Measurements from ENCODE around the gene CBLB. TPM values are rescaled to one million over a fixed set of nuclear protein-coding genes. Genes with fewer than 3 reads are reported as not detected.

Gene CBLB
- total and polyA plus RNA-seq, 2 of the 4 experiments (the other 2 are of a cell fraction): 10.1 to 20.1 TPM

- H3K9me3 ChIP-seq (ENCODE audit: control insufficient read depth, insufficient read depth, low read length): no peaks in the 10 kb centered on the region
- POLR2A ChIA-PET (ENCODE audit: unreplicated experiment): no interaction called here
- peaks cover 5 to 23% of the 10 kb centered on the region in 2 experiments; a peak in 3 of 4 replicates for H3K79me1 ChIP-seq (ENCODE audit: low read depth in 1 of 2, low read length in 2 of 2)
- intact Hi-C loops (cut with micrococcal nuclease) (no loop called here), in situ Hi-C loops (cut with MboI; ENCODE audit: low sequenced_read_pairs) (no loop called here), dilution Hi-C loops (cut with HindIII; ENCODE audit: low sequenced_read_pairs, unreplicated experiment) (no loop called here)
- no peak overlapping the region for H2AK5ac ChIP-seq (ENCODE audit: low read depth, low read length)
- H3K56ac ChIP-seq (ENCODE audit: extremely low read depth, insufficient read depth, low read length): no peak overlapping the region
- DNase-seq (no peak), ATAC-seq (ENCODE audit: low read depth) (no peak)
- no peak overlapping the region for H4K8ac ChIP-seq (ENCODE audit: low read depth in 2 of 2, low read length in 2 of 2)
- H2AK9ac ChIP-seq (replicated peaks; ENCODE audit: low read depth, low read length, poor library complexity): no peak overlapping the region
- CTCF ChIA-PET: interaction anchor here (0.7 kb wide), 1 partner anchor 52 kb away, joined by 5 read pairs; no protein-coding TSS in a partner anchor
- no peak overlapping the region for H4K5ac ChIP-seq (ENCODE audit: low read depth, low read length)
- no peak overlapping the region for H3K23ac ChIP-seq (ENCODE audit: low read depth, low read length)
- no peak overlapping the region for H3K4me3 ChIP-seq (ENCODE audit: insufficient read depth, low read depth, low read length)
- no peak overlapping the region for H2BK120ac ChIP-seq (ENCODE audit: low read depth, low read length)
- no TSS peak for BruUV-seq (replicated peaks)
- H3K4me2 ChIP-seq (ENCODE audit: low read depth, low read length): no peak overlapping the region
- H3K18ac ChIP-seq (ENCODE audit: low read depth, low read length): no peak overlapping the region; the same call in 1 of the 2 replicates
- WGBS, 2 experiments (ENCODE audit: extremely low coverage in 2 of 2, insufficient read length in 1 of 2): no CpG with 5 or more reads among the region's 10 CpGs
- H2BK20ac ChIP-seq (ENCODE audit: low read depth, low read length): no peak overlapping the region
- no peak overlapping the region for H3K4ac ChIP-seq (ENCODE audit: low read depth, low read length)
- H3K27ac ChIP-seq (ENCODE audit: insufficient read depth, low read length): no peak overlapping the region
- H3K4me1 ChIP-seq (ENCODE audit: control insufficient read depth, insufficient read depth, low read length): peaks cover 2% of the 10 kb centered on the region; the same call in 1 of the 2 replicates
- no peaks in the 10 kb centered on the region for H3K27me3 ChIP-seq (ENCODE audit: control insufficient read depth, insufficient read depth, low read length)
- H3K36me3 ChIP-seq (ENCODE audit: control insufficient read depth, insufficient read depth, low read length): no peaks in the 10 kb centered on the region
- no peak overlapping the region for H3K9ac ChIP-seq (ENCODE audit: low read depth, low read length)
- no peak overlapping the region for H3K14ac ChIP-seq (replicated peaks; ENCODE audit: low read depth, low read length)
- H2BK5ac ChIP-seq (ENCODE audit: low read depth, low read length, poor library complexity, severe bottlenecking): no peak overlapping the region
- H3K9me1 ChIP-seq (ENCODE audit: insufficient read depth, low read length): no peaks in the 10 kb centered on the region
- H4K91ac ChIP-seq (ENCODE audit: insufficient read depth, low read depth, low read length): no peak overlapping the region
- no peaks in the 10 kb centered on the region; the same call in 1 of the 2 replicates for H4K20me1 ChIP-seq (ENCODE audit: insufficient read depth, low read length)
- H2AFZ ChIP-seq (replicated peaks; ENCODE audit: low read length, poor library complexity): no peak overlapping the region
- H2BK15ac ChIP-seq (ENCODE audit: low read depth, low read length): no peak overlapping the region
- no peak for TF ChIP-seq RFX5 (IDR thresholded peaks at IDR 0.05; ENCODE audit: low read depth, low read length)
- no peak for TF ChIP-seq FOS (IDR thresholded peaks at IDR 0.05; ENCODE audit: low read depth, low read length)
- TF ChIP-seq MAZ (IDR thresholded peaks at IDR 0.05; ENCODE audit: borderline replicate concordance, low read depth, low read length): no peak
- TF ChIP-seq NFE2L2 (IDR thresholded peaks at IDR 0.05; ENCODE audit: low read depth, low read length): no peak
- TF ChIP-seq BHLHE40 (IDR thresholded peaks at IDR 0.05; ENCODE audit: low read depth, low read length): no peak
- no peak for TF ChIP-seq USF2 (IDR thresholded peaks at IDR 0.05; ENCODE audit: low read depth, low read length)
- TF ChIP-seq POLR2A (IDR thresholded peaks at IDR 0.05; ENCODE audit: low read depth, low read length): no peak
- no peak for TF ChIP-seq MXI1 (IDR thresholded peaks at IDR 0.05; ENCODE audit: borderline replicate concordance, low read depth, low read length)
- no peak for TF ChIP-seq RAD21 (IDR thresholded peaks at IDR 0.05; ENCODE audit: low read length)
- TF ChIP-seq CHD1 (IDR thresholded peaks at IDR 0.05; ENCODE audit: low read depth, low read length): no peak
- TF ChIP-seq ELK1 (IDR thresholded peaks at IDR 0.05; ENCODE audit: borderline replicate concordance, low read depth, low read length): no peak
- TF ChIP-seq SMC3 (IDR thresholded peaks at IDR 0.05; ENCODE audit: low read depth, low read length): no peak
- TF ChIP-seq CEBPB (IDR thresholded peaks at IDR 0.05; ENCODE audit: low read depth, low read length): no peak
- no peak for TF ChIP-seq MAFK (IDR thresholded peaks at IDR 0.05; ENCODE audit: low read depth, low read length)
- no peak for TF ChIP-seq RCOR1 (IDR thresholded peaks at IDR 0.05; ENCODE audit: insufficient replicate concordance, low read length)
Measured at GRCh38 chr3:105811518-105812193, 57.2 kb downstream of the CBLB start.
